ENCODE data around the gene ATF7IP2.

The ATF7IP2 gene

GRCh38 chr16:10511829-10512228, 126.0 kb downstream of the ATF7IP2 start:
- H3K4me3 ChIP-seq (ENCODE audit: low read depth, low read length) = no peak overlapping the region
- H3K36me3 ChIP-seq (ENCODE audit: insufficient read depth, low read length) = no peaks in the 10 kb centered on the region
- no peak overlapping the region for H3K27ac ChIP-seq (ENCODE audit: low read depth, low read length)
- H3K27me3 ChIP-seq (ENCODE audit: insufficient read depth, low read length) = no peaks in the 10 kb centered on the region
- H3K4me1 ChIP-seq (ENCODE audit: control insufficient read depth, insufficient read depth, low read length, unreplicated experiment) = peaks cover 6% of the 10 kb centered on the region
- H3K79me2 ChIP-seq (ENCODE audit: control insufficient read depth, insufficient read depth, low read length, unreplicated experiment) = no peaks in the 10 kb centered on the region
- no peak overlapping the region for H2AFZ ChIP-seq (ENCODE audit: low read length, unreplicated experiment)

- no peaks in the 10 kb centered on the region for H3K27me3 ChIP-seq (ENCODE audit: insufficient read depth, low read length)
- H2AFZ ChIP-seq (ENCODE audit: low read length, unreplicated experiment) = no peak overlapping the region
- no peak overlapping the region for H3K27ac ChIP-seq (ENCODE audit: low read depth, low read length)
- H3K79me2 ChIP-seq (ENCODE audit: control insufficient read depth, insufficient read depth, low read length, unreplicated experiment) = no peaks in the 10 kb centered on the region
- no peak overlapping the region for H3K4me3 ChIP-seq (ENCODE audit: low read depth, low read length)
- H3K36me3 ChIP-seq (ENCODE audit: insufficient read depth, low read length) = no peaks in the 10 kb centered on the region
- H3K4me1 ChIP-seq (ENCODE audit: control insufficient read depth, insufficient read depth, low read length, unreplicated experiment) = peaks cover 6% of the 10 kb centered on the region
Observed at GRCh38 chr16:10514369-10515055, 128.7 kb downstream of the ATF7IP2 start.

- H3K27me3 ChIP-seq (ENCODE audit: insufficient read depth, low read length) = no peaks in the 10 kb centered on the region
- no peak overlapping the region for H3K27ac ChIP-seq (ENCODE audit: low read depth, low read length)
- peaks cover 12% of the 10 kb centered on the region for H3K4me1 ChIP-seq (ENCODE audit: control insufficient read depth, insufficient read depth, low read length, unreplicated experiment)
- no peak overlapping the region for H3K4me3 ChIP-seq (ENCODE audit: low read depth, low read length)
- H3K79me2 ChIP-seq (ENCODE audit: control insufficient read depth, insufficient read depth, low read length, unreplicated experiment) = no peaks in the 10 kb centered on the region
- no peaks in the 10 kb centered on the region for H3K36me3 ChIP-seq (ENCODE audit: insufficient read depth, low read length)
- no peak overlapping the region for H2AFZ ChIP-seq (ENCODE audit: low read length, unreplicated experiment)
Observed at GRCh38 chr16:10517868-10518267, 132.0 kb downstream of the ATF7IP2 start.

- Histone ChIP-seq H3K4me1 (ENCODE audit: control insufficient read depth, insufficient read depth, low read length, unreplicated experiment) (peaks cover 12% of the 10 kb centered on the region), H3K4me3 (ENCODE audit: low read depth, low read length) (no peak overlapping the region), H3K36me3 (ENCODE audit: insufficient read depth, low read length) (no peaks in the 10 kb centered on the region), H3K27me3 (ENCODE audit: insufficient read depth, low read length) (no peaks in the 10 kb centered on the region), H2AFZ (ENCODE audit: low read length, unreplicated experiment) (no peak overlapping the region), H3K27ac (ENCODE audit: low read depth, low read length) (no peak overlapping the region), H3K79me2 (ENCODE audit: control insufficient read depth, insufficient read depth, low read length, unreplicated experiment) (no peaks in the 10 kb centered on the region)
Observed at GRCh38 chr16:10518479-10519041, 132.7 kb downstream of the ATF7IP2 start.

DNA sequence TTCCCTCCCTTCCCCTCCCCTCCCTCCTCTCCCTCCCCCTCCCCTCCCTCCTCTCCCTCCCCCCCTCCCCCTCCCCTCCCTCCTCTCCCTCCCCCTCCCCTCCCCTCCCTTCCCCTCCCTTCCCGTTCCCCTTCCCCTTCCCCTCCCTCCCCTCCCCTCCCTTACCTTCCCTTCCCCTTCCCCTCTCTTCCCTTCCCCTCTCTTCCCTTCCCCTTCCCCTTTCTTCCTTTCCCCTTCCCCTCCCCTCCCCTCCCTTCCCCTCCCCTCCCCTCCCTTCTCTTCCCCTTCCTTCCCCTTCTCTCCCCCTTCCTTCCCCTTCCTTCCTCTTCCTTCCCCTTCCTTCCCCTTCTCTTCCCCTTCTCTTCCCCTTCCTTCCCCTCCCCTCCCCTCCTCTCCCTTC, 133.4 kb downstream of the ATF7IP2 start:
- Histone ChIP-seq H3K36me3 (ENCODE audit: insufficient read depth, low read length) (no peaks in the 10 kb centered on the region), H3K4me3 (ENCODE audit: low read depth, low read length) (no peak overlapping the region), H3K79me2 (ENCODE audit: control insufficient read depth, insufficient read depth, low read length, unreplicated experiment) (no peaks in the 10 kb centered on the region), H2AFZ (ENCODE audit: low read length, unreplicated experiment) (no peak overlapping the region), H3K27ac (ENCODE audit: low read depth, low read length) (no peak overlapping the region), H3K27me3 (ENCODE audit: insufficient read depth, low read length) (no peaks in the 10 kb centered on the region), H3K4me1 (ENCODE audit: control insufficient read depth, insufficient read depth, low read length, unreplicated experiment) (peaks cover 12% of the 10 kb centered on the region)

GRCh38 chr16:10519929-10520868, 134.3 kb downstream of the ATF7IP2 start:
- Histone ChIP-seq H3K79me2 (ENCODE audit: control insufficient read depth, insufficient read depth, low read length, unreplicated experiment) (no peaks in the 10 kb centered on the region), H3K27ac (ENCODE audit: low read depth, low read length) (no peak overlapping the region), H2AFZ (ENCODE audit: low read length, unreplicated experiment) (no peak overlapping the region), H3K36me3 (ENCODE audit: insufficient read depth, low read length) (no peaks in the 10 kb centered on the region), H3K27me3 (ENCODE audit: insufficient read depth, low read length) (no peaks in the 10 kb centered on the region), H3K4me3 (ENCODE audit: low read depth, low read length) (no peak overlapping the region), H3K4me1 (ENCODE audit: control insufficient read depth, insufficient read depth, low read length, unreplicated experiment) (peaks cover 7% of the 10 kb centered on the region)

DNA sequence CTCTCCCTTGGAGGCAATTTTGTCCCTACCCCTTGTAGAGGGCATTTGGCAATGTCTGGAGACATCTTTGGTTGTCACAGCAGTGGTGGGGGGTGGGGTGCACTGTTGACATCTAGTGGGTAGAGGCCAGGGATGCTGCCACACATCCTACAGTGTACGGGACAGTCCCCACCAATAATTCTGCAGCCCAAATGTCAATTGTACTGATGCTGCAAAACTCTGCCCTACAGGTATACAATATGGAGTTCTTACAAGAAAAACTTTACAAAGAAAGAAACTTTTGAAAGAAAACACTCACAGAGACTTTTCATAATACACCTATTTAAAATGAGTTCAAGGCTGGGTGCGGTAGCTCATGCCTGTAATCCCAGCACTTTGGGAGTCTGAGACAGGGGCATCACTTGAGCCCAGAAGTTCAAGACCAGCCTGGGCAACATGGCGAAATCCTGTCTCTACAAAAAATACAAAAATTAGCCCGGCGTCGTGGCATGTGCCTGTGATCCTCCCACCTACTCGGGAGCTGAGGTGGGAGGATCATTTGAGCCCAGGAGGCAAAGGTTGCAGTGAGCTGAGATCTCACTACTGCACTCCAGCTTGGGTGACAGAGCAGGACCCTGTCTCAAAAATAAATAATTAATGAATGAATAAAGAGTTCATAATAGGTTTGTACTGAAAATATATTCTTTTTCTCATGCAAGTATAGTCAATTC, 135.2 kb downstream of the ATF7IP2 start:
- Histone ChIP-seq H2AFZ (ENCODE audit: low read length, unreplicated experiment) (no peak overlapping the region), H3K4me3 (ENCODE audit: low read depth, low read length) (no peak overlapping the region), H3K79me2 (ENCODE audit: control insufficient read depth, insufficient read depth, low read length, unreplicated experiment) (no peaks in the 10 kb centered on the region), H3K27me3 (ENCODE audit: insufficient read depth, low read length) (no peaks in the 10 kb centered on the region), H3K27ac (ENCODE audit: low read depth, low read length) (no peak overlapping the region), H3K36me3 (ENCODE audit: insufficient read depth, low read length) (no peaks in the 10 kb centered on the region), H3K4me1 (ENCODE audit: control insufficient read depth, insufficient read depth, low read length, unreplicated experiment) (peaks cover 6% of the 10 kb centered on the region)

GRCh38 chr16:10521681-10522274, 135.9 kb downstream of the ATF7IP2 start:
- Histone ChIP-seq H3K79me2 (ENCODE audit: control insufficient read depth, insufficient read depth, low read length, unreplicated experiment) (no peaks in the 10 kb centered on the region), H3K27ac (ENCODE audit: low read depth, low read length) (no peak overlapping the region), H3K4me3 (ENCODE audit: low read depth, low read length) (no peak overlapping the region), H3K27me3 (ENCODE audit: insufficient read depth, low read length) (no peaks in the 10 kb centered on the region), H3K4me1 (ENCODE audit: control insufficient read depth, insufficient read depth, low read length, unreplicated experiment) (peaks cover 6% of the 10 kb centered on the region), H3K36me3 (ENCODE audit: insufficient read depth, low read length) (no peaks in the 10 kb centered on the region), H2AFZ (ENCODE audit: low read length, unreplicated experiment) (peak overlapping the region; percentile 38)

DNA sequence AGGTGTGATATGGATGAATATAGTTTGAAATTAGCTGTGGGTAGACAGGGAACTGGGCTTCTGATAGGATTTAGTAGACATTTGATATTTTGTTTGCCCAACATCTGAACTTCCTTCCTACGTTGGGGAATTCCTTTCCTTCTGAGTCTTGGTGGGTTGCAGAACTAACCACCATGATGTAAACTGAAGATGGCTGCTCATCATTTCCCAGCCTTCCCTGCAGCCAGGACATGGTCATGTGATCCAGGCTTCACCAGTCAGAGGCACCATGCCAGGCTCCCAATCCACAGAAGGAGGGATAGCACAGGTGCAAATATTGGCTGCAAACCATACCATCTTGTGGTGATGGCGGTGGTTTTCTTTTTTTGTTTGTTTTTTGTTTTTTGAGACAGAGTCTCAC, 137.1 kb downstream of the ATF7IP2 start:
- Histone ChIP-seq H3K27me3 (ENCODE audit: insufficient read depth, low read length) (no peaks in the 10 kb centered on the region), H3K4me3 (ENCODE audit: low read depth, low read length) (no peak overlapping the region), H3K36me3 (ENCODE audit: insufficient read depth, low read length) (peaks cover 5% of the 10 kb centered on the region; the same call in 1 of the 2 replicates), H3K4me1 (ENCODE audit: control insufficient read depth, insufficient read depth, low read length, unreplicated experiment) (peaks cover 6% of the 10 kb centered on the region), H3K79me2 (ENCODE audit: control insufficient read depth, insufficient read depth, low read length, unreplicated experiment) (no peaks in the 10 kb centered on the region), H3K27ac (ENCODE audit: low read depth, low read length) (no peak overlapping the region), H2AFZ (ENCODE audit: low read length, unreplicated experiment) (no peak overlapping the region)

GRCh38 chr16:10525214-10525825, 139.5 kb downstream of the ATF7IP2 start:
- Histone ChIP-seq H3K27me3 (ENCODE audit: insufficient read depth, low read length) (no peaks in the 10 kb centered on the region), H3K27ac (ENCODE audit: low read depth, low read length) (no peak overlapping the region), H3K36me3 (ENCODE audit: insufficient read depth, low read length) (peaks cover 5% of the 10 kb centered on the region; the same call in 1 of the 2 replicates), H3K4me1 (ENCODE audit: control insufficient read depth, insufficient read depth, low read length, unreplicated experiment) (peaks cover 5% of the 10 kb centered on the region), H3K79me2 (ENCODE audit: control insufficient read depth, insufficient read depth, low read length, unreplicated experiment) (no peaks in the 10 kb centered on the region), H2AFZ (ENCODE audit: low read length, unreplicated experiment) (no peak overlapping the region), H3K4me3 (ENCODE audit: low read depth, low read length) (no peak overlapping the region)

Data from ACC112 (cell line).